Neural crest cell (in vitro differentiated cells): ENCODE data around the gene SMIM20. TPM values are rescaled to one million over a fixed set of nuclear protein-coding genes. Genes with fewer than 3 reads are reported as not detected.

Source experiments
- DNase-seq: peaks from one replicate; pipeline ENCODE4 v3.0.0; 2021; ENCODE audit warnings: low read depth, mixed read lengths, low spot score
- H3K27ac Mint-ChIP-seq: one replicate; pipeline ENCODE4 v1.8.0; 2021; ENCODE audit warnings: mild to moderate bottlenecking, mixed read lengths; ENCODE audit not compliant: unreplicated experiment
- H3K27me3 Mint-ChIP-seq: 2 replicates; pipeline ENCODE4 v1.8.0; 2021; ENCODE audit warnings: low read depth, mild to moderate bottlenecking, mixed read lengths
- H3K36me3 Mint-ChIP-seq: 2 replicates; pipeline ENCODE4 v1.8.0; 2021; ENCODE audit warnings: low read depth, mild to moderate bottlenecking, mixed read lengths
- H3K4me1 Mint-ChIP-seq: 2 replicates; pipeline ENCODE4 v1.8.0; 2021; ENCODE audit warnings: mixed read lengths
- H3K4me3 Mint-ChIP-seq: one replicate; pipeline ENCODE4 v1.8.0; 2021; ENCODE audit warnings: mild to moderate bottlenecking, mixed read lengths
- H3K9me3 Mint-ChIP-seq: 2 replicates; pipeline ENCODE4 v1.8.0; 2021; ENCODE audit warnings: mixed read lengths
- CTCF ChIP-seq: fragments of 200-600 bp; sonication (generic); conservative IDR thresholded peaks from 2 replicates; pipeline ENCODE4 v1.5.0; 2021; ENCODE audit warnings: antibody characterized with exemption, mild to moderate bottlenecking
- total RNA-seq: library from RNA; stranded (reverse); gene quantifications from 2 replicates; pipeline ENCODE4 v1.2.1, GENCODE V29; 2021

The SMIM20 gene
- total RNA-seq, 1 donor from 2014 or later = 24.9 TPM

- no peak for DNase-seq
Measured at GRCh38 chr4:25914670-25915352, 791 bp downstream of the SMIM20 start.

GRCh38 chr4:25915353-25915705 is 1.3 kb downstream of the SMIM20 start:
- Mint-ChIP-seq H3K36me3 (no peaks in the 10 kb centered on the region), H3K9me3 (no peaks in the 10 kb centered on the region), H3K27me3 (no peaks in the 10 kb centered on the region), H3K4me1 (peaks cover 37% of the 10 kb centered on the region), H3K27ac (no peak overlapping the region), H3K4me3 (no peak overlapping the region)
- DNase-seq = no peak
- TF ChIP-seq CTCF = no peak

More at GRCh38 chr4:25914670-25915352, 791 bp downstream of the SMIM20 start:
- H3K27me3 Mint-ChIP-seq = no peaks in the 10 kb centered on the region
- H3K9me3 Mint-ChIP-seq = no peaks in the 10 kb centered on the region
- TF ChIP-seq CTCF = no peak
- H3K4me3 Mint-ChIP-seq = peak overlapping the region; percentile 98
- H3K4me1 Mint-ChIP-seq = peaks cover 33% of the 10 kb centered on the region
- peak overlapping the region; percentile 22 for H3K27ac Mint-ChIP-seq
- H3K36me3 Mint-ChIP-seq = no peaks in the 10 kb centered on the region

- no peak for TF ChIP-seq CTCF
- Mint-ChIP-seq H3K4me1 (peaks cover 51% of the 10 kb centered on the region), H3K36me3 (peaks cover 2% of the 10 kb centered on the region), H3K27ac (no peak overlapping the region), H3K4me3 (no peak overlapping the region), H3K9me3 (no peaks in the 10 kb centered on the region), H3K27me3 (no peaks in the 10 kb centered on the region)
- no peak for DNase-seq
Measured at GRCh38 chr4:25916870-25917269, 2.9 kb downstream of the SMIM20 start.

- DNase-seq = no peak
- Mint-ChIP-seq H3K4me1 (peaks cover 36% of the 10 kb centered on the region), H3K27ac (peak overlapping the region; percentile 0), H3K9me3 (no peaks in the 10 kb centered on the region), H3K4me3 (peak overlapping the region; percentile 49), H3K36me3 (peaks cover 2% of the 10 kb centered on the region), H3K27me3 (no peaks in the 10 kb centered on the region)
- TF ChIP-seq CTCF = no peak
Measured at GRCh38 chr4:25919676-25920075, 5.7 kb downstream of the SMIM20 start.

- no peak overlapping the region for H3K4me3 Mint-ChIP-seq
- peaks cover 2% of the 10 kb centered on the region for H3K36me3 Mint-ChIP-seq
- no peak for DNase-seq
- peaks cover 28% of the 10 kb centered on the region for H3K4me1 Mint-ChIP-seq
- H3K27ac Mint-ChIP-seq = no peak overlapping the region
- H3K9me3 Mint-ChIP-seq = no peaks in the 10 kb centered on the region
- TF ChIP-seq CTCF = no peak
- no peaks in the 10 kb centered on the region for H3K27me3 Mint-ChIP-seq
Measured at GRCh38 chr4:25921922-25922321, 7.9 kb downstream of the SMIM20 start.
